Colonic mucosa (tissue), 4 donors: ENCODE measurements around the gene NOD1. TPM values are rescaled to one million over a fixed set of nuclear protein-coding genes. Genes with fewer than 3 reads are reported as not detected.

Source experiments
- DNase-seq: peaks from one replicate; pipeline ENCODE4 v3.0.0-alpha.2; 2020
- H3K27ac ChIP-seq: fragments of 200-600 bp; one replicate; pipeline ENCODE4 v1.8.0; 2021
- H3K27me3 ChIP-seq: fragments of 200-600 bp; one replicate; pipeline ENCODE4 v1.8.0; 2021
- H3K36me3 ChIP-seq: fragments of 200-600 bp; one replicate; pipeline ENCODE4 v1.8.0; 2021
- H3K4me1 ChIP-seq: fragments of 200-600 bp; one replicate; pipeline ENCODE4 v1.8.0; 2021; ENCODE audit warnings: mild to moderate bottlenecking
- H3K4me3 ChIP-seq: fragments of 200-600 bp; one replicate; pipeline ENCODE4 v1.8.0; 2021
- H3K9ac ChIP-seq, 2 donors: one replicate each; pipeline ENCODE4 v1.7.0; 2013; ENCODE audit warnings: control low read depth in 2 of 2, low read depth in 2 of 2, low read length in 2 of 2
- H3K9me3 ChIP-seq: fragments of 200-600 bp; one replicate; pipeline ENCODE4 v1.8.0; 2021
- CTCF ChIP-seq: fragments of 200-600 bp; IDR thresholded peaks from one replicate; pipeline ENCODE4 v1.8.0; 2022; ENCODE audit warnings: antibody characterized with exemption, mild to moderate bottlenecking
- intact Hi-C: fragments of 100-400 bp; cut with DNase I; formaldehyde crosslinking; loops from one replicate; pipeline ENCODE4 v1.14.1; 2022
- total RNA-seq, 2 donors: library from RNA; stranded (reverse); fragmentation: NEBNext Ultra II Directional in 1 of 2; extraction: Animal tissue kit (Norgen Biotek cat#: 25700) in 1 of 2; gene quantifications; one replicate each; pipeline ENCODE4 v1.2.1, GENCODE V29; 2021
- donor health status: healthy.
- donor health status: DM: no; HTN: no; CAD: no.
- donor health status: DM: no; HTN: no; CAD: no.

NOD1 gene
- total RNA-seq, 2 donors from 2014 or later = 9.5 to 14.0 TPM

- Histone ChIP-seq H3K9me3 (no peaks in the 10 kb centered on the region), H3K9ac (peak overlapping the region in 1 of 2 donors; percentile 44), H3K4me1 (peaks cover 14% of the 10 kb centered on the region), H3K27ac (peak overlapping the region; percentile 52), H3K27me3 (no peaks in the 10 kb centered on the region), H3K4me3 (no peak overlapping the region), H3K36me3 (no peaks in the 10 kb centered on the region)
- TF ChIP-seq CTCF = no peak
- DNase-seq = no peak
- intact Hi-C loops = no loop called here
These were observed 12.3 kb downstream of the NOD1 start for GRCh38 chr7:30466266-30466665.

GRCh38 chr7:30465811-30466180 lies 12.8 kb downstream of the NOD1 start:
- no peak for TF ChIP-seq CTCF

GRCh38 chr7:30465046-30465810 lies 13.4 kb downstream of the NOD1 start:
- Histone ChIP-seq H3K27me3 (no peaks in the 10 kb centered on the region), H3K27ac (peak overlapping the region; percentile 52), H3K4me3 (no peak overlapping the region), H3K9me3 (no peaks in the 10 kb centered on the region), H3K9ac (no peak overlapping the region), H3K36me3 (no peaks in the 10 kb centered on the region), H3K4me1 (peaks cover 14% of the 10 kb centered on the region)
- no peak for TF ChIP-seq CTCF
- intact Hi-C loops = no loop called here
- DNase-seq = no peak

More at GRCh38 chr7:30465811-30466180, 12.8 kb downstream of the NOD1 start:
- DNase-seq = no peak
- no peaks in the 10 kb centered on the region for H3K27me3 ChIP-seq
- H3K36me3 ChIP-seq = no peaks in the 10 kb centered on the region
- H3K4me1 ChIP-seq = peaks cover 14% of the 10 kb centered on the region
- H3K4me3 ChIP-seq = no peak overlapping the region
- H3K9me3 ChIP-seq = no peaks in the 10 kb centered on the region
- H3K27ac ChIP-seq = peak overlapping the region; percentile 52
- intact Hi-C loops = no loop called here
- H3K9ac ChIP-seq = peak overlapping the region in 1 of 2 donors; percentile 44

- intact Hi-C loops = no loop called here
- no peak for TF ChIP-seq CTCF
- no peaks in the 10 kb centered on the region for H3K9me3 ChIP-seq
- peak overlapping the region in 1 of 2 donors; percentile 46 for H3K9ac ChIP-seq
- no peak overlapping the region for H3K27ac ChIP-seq
- H3K4me3 ChIP-seq = no peak overlapping the region
- H3K36me3 ChIP-seq = no peaks in the 10 kb centered on the region
- no peaks in the 10 kb centered on the region for H3K27me3 ChIP-seq
- no peak for DNase-seq
- peaks cover 14% of the 10 kb centered on the region for H3K4me1 ChIP-seq
These were observed 14.3 kb downstream of the NOD1 start for GRCh38 chr7:30464231-30464671.

GRCh38 chr7:30463405-30464145 lies 15.0 kb downstream of the NOD1 start:
- no peaks in the 10 kb centered on the region for H3K27me3 ChIP-seq
- no peak overlapping the region for H3K27ac ChIP-seq
- TF ChIP-seq CTCF = no peak
- H3K9ac ChIP-seq = peak overlapping the region in 1 of 2 donors; percentile 46
- no peaks in the 10 kb centered on the region for H3K9me3 ChIP-seq
- H3K36me3 ChIP-seq = no peaks in the 10 kb centered on the region
- intact Hi-C loops = no loop called here
- no peak for DNase-seq
- no peak overlapping the region for H3K4me3 ChIP-seq
- peaks cover 14% of the 10 kb centered on the region for H3K4me1 ChIP-seq
